ENCODE results near the gene TMEM178A.
A peak's percentile ranks its signal among the peaks of the same experiment; 100 is the strongest.

Gene TMEM178A

GRCh38 chr2:39661826-39662225 is 3.9 kb upstream of the TMEM178A start:
- Histone ChIP-seq H3K4me1 (ENCODE audit: control insufficient read depth in 1 of 2, insufficient read depth in 2 of 2, low read length in 2 of 2) (peaks cover 3 to 4% of the 10 kb centered on the region in 2 donors), H3K4me3 (ENCODE audit: low read depth in 1 of 2, low read length in 2 of 2) (no peak overlapping the region), H3K9ac (ENCODE audit: low read depth in 1 of 2, low read length in 2 of 2) (no peak overlapping the region), H3K27ac (ENCODE audit: low read depth, low read length) (no peak overlapping the region), H3K36me3 (ENCODE audit: control insufficient read depth in 1 of 2, insufficient read depth in 2 of 2, low read length in 2 of 2) (no peaks in the 10 kb centered on the region), H3K9me3 (ENCODE audit: control insufficient read depth in 1 of 2, low read length in 2 of 2) (no peaks in the 10 kb centered on the region), H3K27me3 (ENCODE audit: control insufficient read depth in 1 of 2, insufficient read depth in 2 of 2, low read length in 2 of 2) (peaks cover 16 to 23% of the 10 kb centered on the region in 2 donors)

- no peak overlapping the region for H3K9ac ChIP-seq (ENCODE audit: low read depth in 1 of 2, low read length in 2 of 2)
- H3K36me3 ChIP-seq (ENCODE audit: control insufficient read depth in 1 of 2, insufficient read depth in 2 of 2, low read length in 2 of 2), result no peaks in the 10 kb centered on the region
- H3K4me3 ChIP-seq (ENCODE audit: low read depth in 1 of 2, low read length in 2 of 2), result no peak overlapping the region
These were observed 2.4 kb upstream of the TMEM178A start for GRCh38 chr2:39663187-39663930.

GRCh38 chr2:39664232-39664887 is 1.4 kb upstream of the TMEM178A start:
- H3K27me3 ChIP-seq (ENCODE audit: control insufficient read depth in 1 of 2, insufficient read depth in 2 of 2, low read length in 2 of 2), result peaks cover 29 to 48% of the 10 kb centered on the region in 2 donors
- no peaks in the 10 kb centered on the region for H3K36me3 ChIP-seq (ENCODE audit: control insufficient read depth in 1 of 2, insufficient read depth in 2 of 2, low read length in 2 of 2)
- H3K9ac ChIP-seq (ENCODE audit: low read depth in 1 of 2, low read length in 2 of 2), result no peak overlapping the region
- peaks cover 4 to 6% of the 10 kb centered on the region in 2 donors for H3K4me1 ChIP-seq (ENCODE audit: control insufficient read depth in 1 of 2, insufficient read depth in 2 of 2, low read length in 2 of 2)
- H3K27ac ChIP-seq (ENCODE audit: low read depth, low read length), result no peak overlapping the region
- no peak overlapping the region for H3K4me3 ChIP-seq (ENCODE audit: low read depth in 1 of 2, low read length in 2 of 2)
- H3K9me3 ChIP-seq (ENCODE audit: control insufficient read depth in 1 of 2, low read length in 2 of 2), result no peaks in the 10 kb centered on the region

More at GRCh38 chr2:39663187-39663930, 2.4 kb upstream of the TMEM178A start:
- Histone ChIP-seq H3K27me3 (ENCODE audit: control insufficient read depth in 1 of 2, insufficient read depth in 2 of 2, low read length in 2 of 2) (peaks cover 26 to 38% of the 10 kb centered on the region in 2 donors), H3K27ac (ENCODE audit: low read depth, low read length) (no peak overlapping the region), H3K4me1 (ENCODE audit: control insufficient read depth in 1 of 2, insufficient read depth in 2 of 2, low read length in 2 of 2) (peaks cover 4 to 6% of the 10 kb centered on the region in 2 donors), H3K9me3 (ENCODE audit: control insufficient read depth in 1 of 2, low read length in 2 of 2) (no peaks in the 10 kb centered on the region)

DNA sequence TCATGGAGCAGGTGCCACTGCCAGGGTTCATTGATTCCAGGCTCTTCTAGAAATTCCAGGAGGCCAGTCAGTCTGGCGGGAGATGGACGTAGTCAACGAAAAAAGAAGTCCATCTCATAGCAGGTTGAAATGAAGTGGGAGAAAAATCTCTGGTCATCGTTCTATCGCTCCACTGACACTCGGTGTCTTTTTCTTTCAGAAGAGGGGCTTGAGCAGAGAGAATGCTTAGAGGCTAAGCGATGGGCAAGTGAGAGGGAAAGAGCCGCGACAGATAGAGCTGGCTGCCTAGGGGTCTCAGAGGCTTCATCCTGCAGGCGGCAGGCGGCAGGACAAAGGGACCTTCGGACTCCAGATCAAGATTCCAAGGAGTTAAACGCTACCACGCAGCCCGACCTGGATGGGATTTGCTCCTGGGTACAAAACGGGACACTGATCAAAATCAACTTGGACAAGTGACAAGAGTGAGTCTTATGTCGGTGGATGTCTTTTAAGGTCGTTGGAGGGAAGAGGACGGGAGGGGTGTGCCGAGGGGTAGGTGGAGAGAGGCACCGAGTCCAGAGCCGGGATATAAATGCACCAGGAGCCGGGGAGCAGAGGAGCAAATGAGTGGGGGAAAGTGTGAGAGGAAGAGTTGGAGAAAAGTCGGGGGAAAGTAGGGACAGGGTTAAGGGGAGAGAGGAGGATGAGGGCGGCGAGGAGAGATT is 677 bp upstream of the TMEM178A start:
- H3K9me3 ChIP-seq (ENCODE audit: control insufficient read depth in 1 of 2, low read length in 2 of 2), result no peaks in the 10 kb centered on the region
- H3K9ac ChIP-seq (ENCODE audit: low read depth in 1 of 2, low read length in 2 of 2), result no peak overlapping the region
- no peak overlapping the region for H3K4me3 ChIP-seq (ENCODE audit: low read depth in 1 of 2, low read length in 2 of 2)
- no peaks in the 10 kb centered on the region for H3K36me3 ChIP-seq (ENCODE audit: control insufficient read depth in 1 of 2, insufficient read depth in 2 of 2, low read length in 2 of 2)
- peaks cover 4 to 6% of the 10 kb centered on the region in 2 donors for H3K4me1 ChIP-seq (ENCODE audit: control insufficient read depth in 1 of 2, insufficient read depth in 2 of 2, low read length in 2 of 2)
- H3K27ac ChIP-seq (ENCODE audit: low read depth, low read length), result no peak overlapping the region
- H3K27me3 ChIP-seq (ENCODE audit: control insufficient read depth in 1 of 2, insufficient read depth in 2 of 2, low read length in 2 of 2), result peaks cover 32 to 54% of the 10 kb centered on the region in 2 donors

DNA sequence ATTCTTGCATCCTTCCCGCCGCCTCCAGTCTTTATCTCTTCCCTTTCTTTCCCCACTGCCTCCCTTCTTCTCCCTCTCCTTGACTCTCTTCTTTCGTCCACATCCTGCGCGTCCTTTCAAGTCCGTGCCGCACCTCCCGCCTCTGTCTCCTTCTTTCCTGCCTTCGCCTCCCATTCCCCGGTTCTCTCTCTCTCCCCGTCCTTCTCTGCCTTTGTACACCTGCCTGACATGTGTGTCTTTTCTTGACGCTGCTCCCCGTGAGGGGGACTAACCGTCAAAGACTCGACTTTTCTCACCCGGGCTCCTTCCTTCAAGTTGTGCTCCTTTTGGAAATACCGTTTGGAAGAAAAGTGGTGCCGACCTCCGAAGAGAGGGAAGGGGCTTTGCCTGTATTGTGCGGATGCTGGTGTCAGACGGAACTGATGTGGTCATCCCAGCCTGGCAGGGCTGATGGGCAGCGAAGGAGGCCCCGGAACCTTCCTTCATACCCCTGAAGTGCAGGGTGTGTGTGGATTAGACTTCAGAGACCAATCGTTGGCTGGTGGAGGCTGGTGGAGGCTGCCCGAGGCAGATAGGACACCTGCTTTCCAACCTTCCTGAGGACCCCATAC is 879 bp downstream of the TMEM178A start:
- Histone ChIP-seq H3K9me3 (ENCODE audit: control insufficient read depth in 1 of 2, low read length in 2 of 2) (no peaks in the 10 kb centered on the region), H3K27me3 (ENCODE audit: control insufficient read depth in 1 of 2, insufficient read depth in 2 of 2, low read length in 2 of 2) (peaks cover 32 to 57% of the 10 kb centered on the region in 2 donors), H3K4me3 (ENCODE audit: low read depth in 1 of 2, low read length in 2 of 2) (peak overlapping the region; percentile 38 to 57), H3K27ac (ENCODE audit: low read depth, low read length) (no peak overlapping the region), H3K4me1 (ENCODE audit: control insufficient read depth in 1 of 2, insufficient read depth in 2 of 2, low read length in 2 of 2) (peaks cover 4 to 6% of the 10 kb centered on the region in 2 donors), H3K9ac (ENCODE audit: low read depth in 1 of 2, low read length in 2 of 2) (no peak overlapping the region), H3K36me3 (ENCODE audit: control insufficient read depth in 1 of 2, insufficient read depth in 2 of 2, low read length in 2 of 2) (no peaks in the 10 kb centered on the region)

DNA sequence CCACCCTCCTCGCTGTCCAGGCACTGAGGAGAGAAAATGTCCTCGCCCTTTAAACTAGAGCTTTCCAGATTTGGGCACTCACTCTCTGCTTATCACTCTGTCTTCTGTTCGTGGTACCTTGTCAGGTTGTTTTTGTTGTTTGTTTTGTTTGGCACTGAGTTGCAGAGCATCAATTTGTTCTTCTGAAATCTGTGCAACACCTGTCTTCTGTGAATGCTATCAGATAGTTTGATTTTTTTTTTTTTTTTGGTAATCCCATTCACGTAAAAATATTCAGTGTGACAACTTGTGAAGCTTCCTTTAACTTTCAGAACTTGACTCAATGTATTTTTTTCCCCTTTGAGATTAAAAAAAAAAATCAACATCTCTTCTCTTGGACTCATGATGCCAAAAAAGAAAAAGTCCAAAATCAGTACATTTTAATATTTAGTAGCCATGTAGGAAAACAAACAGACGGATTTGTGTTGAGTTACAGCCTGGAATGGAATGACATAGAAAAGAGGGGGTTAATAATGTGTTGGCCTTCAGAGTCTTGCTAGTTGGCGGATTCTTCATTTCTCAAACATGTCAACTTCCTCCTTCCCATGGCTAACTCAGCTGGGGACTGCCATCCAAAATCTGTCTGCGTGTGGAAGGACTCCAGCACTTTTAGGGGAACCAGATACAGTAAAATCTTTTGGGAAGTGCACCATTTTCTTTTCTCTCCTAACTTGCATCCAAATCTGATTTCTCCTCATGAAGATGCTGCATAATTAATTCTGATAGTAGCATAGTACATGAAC is 1.6 kb downstream of the TMEM178A start:
- peaks cover 32 to 57% of the 10 kb centered on the region in 2 donors for H3K27me3 ChIP-seq (ENCODE audit: control insufficient read depth in 1 of 2, insufficient read depth in 2 of 2, low read length in 2 of 2)
- no peak overlapping the region for H3K27ac ChIP-seq (ENCODE audit: low read depth, low read length)
- peak overlapping the region; percentile 38 to 57 for H3K4me3 ChIP-seq (ENCODE audit: low read depth in 1 of 2, low read length in 2 of 2)
- peaks cover 4 to 6% of the 10 kb centered on the region in 2 donors for H3K4me1 ChIP-seq (ENCODE audit: control insufficient read depth in 1 of 2, insufficient read depth in 2 of 2, low read length in 2 of 2)
- no peaks in the 10 kb centered on the region for H3K36me3 ChIP-seq (ENCODE audit: control insufficient read depth in 1 of 2, insufficient read depth in 2 of 2, low read length in 2 of 2)
- H3K9ac ChIP-seq (ENCODE audit: low read depth in 1 of 2, low read length in 2 of 2), result no peak overlapping the region
- H3K9me3 ChIP-seq (ENCODE audit: control insufficient read depth in 1 of 2, low read length in 2 of 2), result no peaks in the 10 kb centered on the region

DNA sequence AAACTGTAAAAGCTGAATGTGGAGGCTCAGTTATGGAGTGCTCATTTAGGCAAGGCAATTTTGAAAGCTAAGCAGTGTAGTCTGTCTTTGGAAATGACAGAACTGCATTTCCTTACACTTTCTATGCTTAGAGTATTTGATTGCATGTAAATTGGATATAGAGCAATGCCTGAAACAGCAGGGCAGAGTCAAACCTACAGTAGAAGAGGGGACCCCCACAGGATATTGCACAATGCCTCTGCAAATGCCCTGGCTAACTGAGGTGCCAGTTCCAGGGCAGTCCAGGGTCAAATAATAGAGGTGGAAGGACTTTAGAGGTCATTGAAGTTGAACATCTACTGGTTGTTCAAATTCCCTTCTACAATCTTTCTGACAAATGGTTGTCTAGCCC is 2.2 kb downstream of the TMEM178A start:
- Histone ChIP-seq H3K4me1 (ENCODE audit: control insufficient read depth in 1 of 2, insufficient read depth in 2 of 2, low read length in 2 of 2) (peaks cover 4 to 6% of the 10 kb centered on the region in 2 donors), H3K27me3 (ENCODE audit: control insufficient read depth in 1 of 2, insufficient read depth in 2 of 2, low read length in 2 of 2) (peaks cover 32 to 57% of the 10 kb centered on the region in 2 donors), H3K9ac (ENCODE audit: low read depth in 1 of 2, low read length in 2 of 2) (no peak overlapping the region), H3K9me3 (ENCODE audit: control insufficient read depth in 1 of 2, low read length in 2 of 2) (no peaks in the 10 kb centered on the region), H3K36me3 (ENCODE audit: control insufficient read depth in 1 of 2, insufficient read depth in 2 of 2, low read length in 2 of 2) (no peaks in the 10 kb centered on the region), H3K4me3 (ENCODE audit: low read depth in 1 of 2, low read length in 2 of 2) (no peak overlapping the region), H3K27ac (ENCODE audit: low read depth, low read length) (no peak overlapping the region)

DNA sequence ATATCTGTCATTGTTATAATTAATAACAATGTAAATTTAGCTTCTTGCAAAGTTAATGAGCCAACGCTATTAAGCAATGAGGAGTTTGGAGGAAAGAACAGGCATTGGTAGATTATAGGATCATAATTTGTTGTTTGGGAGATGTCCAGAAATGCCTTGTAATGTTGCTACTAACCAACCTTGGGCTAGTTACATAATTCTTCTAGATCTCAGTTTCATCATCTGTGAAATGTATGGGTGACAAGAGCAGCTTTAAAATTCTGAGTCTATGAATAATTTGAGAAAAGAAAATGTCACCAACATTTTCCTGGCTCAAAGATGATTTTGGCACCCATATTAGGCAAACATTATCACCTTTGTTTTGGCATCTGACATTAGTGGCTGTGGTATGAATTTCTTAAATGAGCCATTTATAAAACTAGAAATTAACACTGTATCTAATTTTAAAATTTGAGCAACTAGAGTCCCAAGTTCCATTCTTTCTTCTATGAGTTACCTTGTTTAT is 2.9 kb downstream of the TMEM178A start:
- H3K36me3 ChIP-seq (ENCODE audit: control insufficient read depth in 1 of 2, insufficient read depth in 2 of 2, low read length in 2 of 2), result no peaks in the 10 kb centered on the region
- H3K27me3 ChIP-seq (ENCODE audit: control insufficient read depth in 1 of 2, insufficient read depth in 2 of 2, low read length in 2 of 2), result peaks cover 32 to 53% of the 10 kb centered on the region in 2 donors
- peaks cover 4 to 6% of the 10 kb centered on the region in 2 donors for H3K4me1 ChIP-seq (ENCODE audit: control insufficient read depth in 1 of 2, insufficient read depth in 2 of 2, low read length in 2 of 2)
- H3K9ac ChIP-seq (ENCODE audit: low read depth in 1 of 2, low read length in 2 of 2), result no peak overlapping the region
- H3K9me3 ChIP-seq (ENCODE audit: control insufficient read depth in 1 of 2, low read length in 2 of 2), result no peaks in the 10 kb centered on the region
- H3K27ac ChIP-seq (ENCODE audit: low read depth, low read length), result no peak overlapping the region
- H3K4me3 ChIP-seq (ENCODE audit: low read depth in 1 of 2, low read length in 2 of 2), result no peak overlapping the region

DNA sequence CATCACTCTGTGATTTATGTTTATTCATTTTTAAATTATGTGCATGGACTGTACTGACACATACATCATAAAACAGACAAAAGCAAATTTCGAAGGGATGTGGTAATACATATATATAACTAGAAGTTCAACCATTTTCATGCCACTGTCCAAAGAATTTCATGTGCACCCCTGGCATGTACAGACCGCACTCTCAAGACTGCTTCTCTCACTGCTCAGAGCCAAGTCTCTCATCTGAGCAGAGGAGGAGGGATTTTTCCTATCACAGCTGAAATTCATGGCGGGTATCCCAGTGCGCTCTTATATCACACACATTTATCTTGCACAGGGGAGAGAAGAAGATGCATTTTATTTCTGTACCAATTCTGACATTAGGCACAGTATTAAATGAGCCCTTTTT is 5.9 kb downstream of the TMEM178A start:
- H3K9me3 ChIP-seq (ENCODE audit: control insufficient read depth in 1 of 2, low read length in 2 of 2), result no peaks in the 10 kb centered on the region
- no peak overlapping the region for H3K9ac ChIP-seq (ENCODE audit: low read depth in 1 of 2, low read length in 2 of 2)
- peaks cover 19 to 35% of the 10 kb centered on the region in 2 donors for H3K27me3 ChIP-seq (ENCODE audit: control insufficient read depth in 1 of 2, insufficient read depth in 2 of 2, low read length in 2 of 2)
- no peaks in the 10 kb centered on the region for H3K36me3 ChIP-seq (ENCODE audit: control insufficient read depth in 1 of 2, insufficient read depth in 2 of 2, low read length in 2 of 2)
- H3K4me3 ChIP-seq (ENCODE audit: low read depth in 1 of 2, low read length in 2 of 2), result no peak overlapping the region
- H3K4me1 ChIP-seq (ENCODE audit: control insufficient read depth in 1 of 2, insufficient read depth in 2 of 2, low read length in 2 of 2), result peaks cover 4% of the 10 kb centered on the region in 2 donors
- H3K27ac ChIP-seq (ENCODE audit: low read depth, low read length), result no peak overlapping the region

Measured in duodenal mucosa (tissue), 2 donors.